Naive thymus-derived CD4-positive, alpha-beta T cell (primary cell): ENCODE results near the gene NELFB. TPM values are rescaled to one million over a fixed set of nuclear protein-coding genes. Genes with fewer than 3 reads are reported as not detected.

Experiments
- ATAC-seq: fragments of 150-1000 bp; cut with Tn5 transposase; 2 replicates; pipeline ENCODE4 v1.10.0; 2021; ENCODE audit warnings: mild to moderate bottlenecking, moderate library complexity
- CTCF ChIA-PET: fragments of 350-600 bp; sonication (Branson Sonifier 250); formaldehyde crosslinking; loops from one replicate; lab custom pipeline; 2021; ENCODE audit warnings: antibody characterized with exemption; lab: Charles Lee
- POLR2A ChIA-PET: fragments of 350-600 bp; sonication (Branson Sonifier 250); formaldehyde crosslinking; loops from one replicate; lab custom pipeline; 2021; ENCODE audit warnings: antibody characterized with exemption, inconsistent platforms; lab: Charles Lee
- DNase-seq, 9 donors: peaks; one replicate each; pipeline versions ENCODE4 v3.0.0 to v3.0.0-alpha.2; 2020 to 2022; ENCODE audit warnings: mixed read lengths in 1 of 9
- H3K27ac ChIP-seq: one replicate; pipeline ENCODE4 v1.7.0; 2013; ENCODE audit warnings: mild to moderate bottlenecking, low read depth, low read length, moderate library complexity
- H3K27me3 ChIP-seq, 2 donors: one replicate each; pipeline ENCODE4 v1.7.0; 2013; ENCODE audit warnings: low read length in 2 of 2, mild to moderate bottlenecking in 2 of 2, moderate library complexity in 2 of 2; ENCODE audit not compliant: control insufficient read depth in 2 of 2, insufficient read depth in 2 of 2
- H3K36me3 ChIP-seq, 3 experiments: 1 replicate in 2 of 3; 2 replicates in 1 of 3; pipeline ENCODE4 v1.7.0; 2013; ENCODE audit warnings: low read length in 3 of 3, mild to moderate bottlenecking in 3 of 3, moderate library complexity in 1 of 3; ENCODE audit not compliant: insufficient read depth in 3 of 3, control insufficient read depth in 2 of 3
- H3K4me1 ChIP-seq, 2 donors: one replicate each; pipeline ENCODE4 v1.7.0; 2013; ENCODE audit warnings: low read length in 2 of 2, mild to moderate bottlenecking in 2 of 2, moderate library complexity in 1 of 2; ENCODE audit not compliant: control insufficient read depth in 2 of 2, insufficient read depth in 2 of 2
- H3K4me3 ChIP-seq: 2 replicates; pipeline ENCODE4 v1.7.0; 2013; ENCODE audit warnings: mild to moderate bottlenecking, low read length
- H3K9me3 ChIP-seq, 3 experiments: 1 replicate in 2 of 3; 2 replicates in 1 of 3; pipeline ENCODE4 v1.7.0; 2013; ENCODE audit warnings: low read length in 3 of 3; ENCODE audit not compliant: control insufficient read depth in 2 of 3
- H3K27ac Mint-ChIP-seq, 9 donors: one replicate each; pipeline ENCODE4 v1.8.0; 2020 to 2022; ENCODE audit warnings: mixed read lengths in 9 of 9, mild to moderate bottlenecking in 8 of 9, moderate library complexity in 5 of 9, inconsistent platforms in 2 of 9
- H3K27me3 Mint-ChIP-seq, 5 donors: one replicate each; pipeline ENCODE4 v1.8.0; 2021 to 2022; ENCODE audit warnings: mixed read lengths in 5 of 5, mild to moderate bottlenecking in 1 of 5
- H3K36me3 Mint-ChIP-seq, 5 donors: one replicate each; pipeline ENCODE4 v1.8.0; 2020 to 2022; ENCODE audit warnings: mixed read lengths in 5 of 5, mild to moderate bottlenecking in 3 of 5, inconsistent platforms in 1 of 5
- H3K4me1 Mint-ChIP-seq, 7 donors: one replicate each; pipeline ENCODE4 v1.8.0; 2020 to 2022; ENCODE audit warnings: mixed read lengths in 7 of 7, mild to moderate bottlenecking in 3 of 7, inconsistent platforms in 1 of 7
- H3K4me3 Mint-ChIP-seq, 10 donors: one replicate each; pipeline ENCODE4 v1.8.0; 2020 to 2022; ENCODE audit warnings: mild to moderate bottlenecking in 10 of 10, mixed read lengths in 10 of 10, moderate library complexity in 6 of 10, inconsistent platforms in 2 of 10
- H3K9me3 Mint-ChIP-seq, 11 donors: one replicate each; pipeline ENCODE4 v1.8.0; 2020 to 2022; ENCODE audit warnings: mixed read lengths in 11 of 11, mild to moderate bottlenecking in 4 of 11, inconsistent platforms in 1 of 11, moderate library complexity in 1 of 11
- intact Hi-C, 2 donors: fragments of 100-400 bp; cut with micrococcal nuclease; formaldehyde crosslinking; loops; one replicate each; pipeline ENCODE4 v1.15.1; 2023
- polyA plus RNA-seq, 2 donors: library from polyadenylated mRNA; unstranded; fragments of 300-500 nt; fragmentation: Illumina TruSeq; gene quantifications; one replicate each; pipeline ENCODE4 v1.2.3, GENCODE V29; 2021
- total RNA-seq, 6 experiments: library from RNA in 5 of 6; stranded (reverse) in 5 of 6; gene quantifications; 1 replicate in 5 of 6; 2 replicates in 1 of 6; pipeline ENCODE4 v1.2.3 and lab custom pipeline; 2021 to 2026

NELFB gene
- total and polyA plus RNA-seq, 7 experiments from 2014 or later = 22.9 to 64.2 (median 38.9) TPM

- ATAC-seq (no peak), DNase-seq (no peak)
- no peaks in the 10 kb centered on the region for H3K9me3 ChIP-seq
- peaks cover 0 to 10% of the 10 kb centered on the region in 2 donors for H3K4me1 ChIP-seq
- intact Hi-C loops = no loop called here
- Mint-ChIP-seq H3K4me1 (peaks cover 0 to 7% (median 5%) of the 10 kb centered on the region in 7 donors), H3K4me3 (peak overlapping the region in 1 of 10 donors; percentile 33), H3K36me3 (no peaks in the 10 kb centered on the region), H3K9me3 (no peaks in the 10 kb centered on the region), H3K27me3 (peaks cover 0 to 3% (median 0%) of the 10 kb centered on the region in 5 donors), H3K27ac (no peak overlapping the region)
- ChIA-PET POLR2A (no interaction called here), CTCF (no interaction called here)
- no peak overlapping the region for H3K4me3 ChIP-seq
- H3K27ac ChIP-seq = no peak overlapping the region
- no peaks in the 10 kb centered on the region for H3K36me3 ChIP-seq
- no peaks in the 10 kb centered on the region for H3K27me3 ChIP-seq
Measured at GRCh38 chr9:137317718-137318511, 62.8 kb downstream of the NELFB start.

GRCh38 chr9:137318602-137319001, 63.5 kb downstream of the NELFB start:
- H3K4me1 Mint-ChIP-seq = peaks cover 0 to 7% (median 5%) of the 10 kb centered on the region in 7 donors
- Histone ChIP-seq H3K9me3 (no peaks in the 10 kb centered on the region), H3K36me3 (no peaks in the 10 kb centered on the region), H3K27me3 (no peaks in the 10 kb centered on the region), H3K4me3 (no peak overlapping the region), H3K4me1 (peaks cover 0 to 10% of the 10 kb centered on the region in 2 donors), H3K27ac (no peak overlapping the region)
- H3K27me3 Mint-ChIP-seq = peaks cover 0 to 3% (median 0%) of the 10 kb centered on the region in 5 donors
- no peak overlapping the region for H3K27ac Mint-ChIP-seq
- CTCF ChIA-PET = no interaction called here
- no peak overlapping the region for H3K4me3 Mint-ChIP-seq
- DNase-seq = no peak
- intact Hi-C loops = no loop called here
- POLR2A ChIA-PET = no interaction called here
- no peaks in the 10 kb centered on the region for H3K9me3 Mint-ChIP-seq
- H3K36me3 Mint-ChIP-seq = no peaks in the 10 kb centered on the region
- no peak for ATAC-seq

- POLR2A ChIA-PET = no interaction called here
- H3K4me3 Mint-ChIP-seq = no peak overlapping the region
- H3K27me3 Mint-ChIP-seq = peaks cover 0 to 3% (median 0%) of the 10 kb centered on the region in 5 donors
- no peak for DNase-seq
- Histone ChIP-seq H3K27ac (no peak overlapping the region), H3K4me1 (peaks cover 0 to 10% of the 10 kb centered on the region in 2 donors), H3K27me3 (no peaks in the 10 kb centered on the region), H3K9me3 (no peaks in the 10 kb centered on the region), H3K36me3 (no peaks in the 10 kb centered on the region), H3K4me3 (no peak overlapping the region)
- no peaks in the 10 kb centered on the region for H3K9me3 Mint-ChIP-seq
- CTCF ChIA-PET = interaction anchor here (1.6 kb wide), 1 partner anchor 17 kb away, joined by 4 read pairs; the partner anchor contains the start of gene NRARP
- peaks cover 0 to 7% (median 5%) of the 10 kb centered on the region in 7 donors for H3K4me1 Mint-ChIP-seq
- H3K36me3 Mint-ChIP-seq = peaks cover 0 to under 1% (median 0%) of the 10 kb centered on the region in 5 donors
- peak overlapping the region in 1 of 9 donors; percentile 18 for H3K27ac Mint-ChIP-seq
- no peak for ATAC-seq
- intact Hi-C loops = no loop called here
Measured at GRCh38 chr9:137319011-137319738, 64.0 kb downstream of the NELFB start.

- Mint-ChIP-seq H3K4me1 (peaks cover 0 to 7% (median 5%) of the 10 kb centered on the region in 7 donors), H3K4me3 (peak overlapping the region in 4 of 10 donors; percentile 20 to 72 (median 58)), H3K36me3 (peaks cover 0 to 4% (median 0%) of the 10 kb centered on the region in 5 donors), H3K27me3 (peaks cover 0 to 3% (median 0%) of the 10 kb centered on the region in 5 donors), H3K27ac (peak overlapping the region in 2 of 9 donors; percentile 38 to 71), H3K9me3 (no peaks in the 10 kb centered on the region)
- intact Hi-C loops = no loop called here
- ATAC-seq = no peak
- Histone ChIP-seq H3K4me3 (no peak overlapping the region), H3K27ac (no peak overlapping the region), H3K36me3 (no peaks in the 10 kb centered on the region), H3K27me3 (no peaks in the 10 kb centered on the region), H3K4me1 (peaks cover 0 to 10% of the 10 kb centered on the region in 2 donors), H3K9me3 (no peaks in the 10 kb centered on the region)
- ChIA-PET POLR2A (interaction anchor here (1.0 kb wide), 1 partner anchor 16 kb away, joined by 3 read pairs; no protein-coding TSS in a partner anchor), CTCF (interaction anchor here (1.6 kb wide), 1 partner anchor 18 kb away, joined by 4 read pairs; the partner anchor contains the start of gene NRARP)
- DNase-seq = no peak
Measured at GRCh38 chr9:137319739-137320551, 64.8 kb downstream of the NELFB start.

GRCh38 chr9:137320555-137321384, 65.6 kb downstream of the NELFB start:
- POLR2A ChIA-PET = interaction anchor here (0.8 to 1.0 kb wide), 2 partner anchors 16 to 67 kb away, joined by 3 to 4 read pairs; no protein-coding TSS in a partner anchor
- CTCF ChIA-PET = interaction anchor here (0.6 to 1.6 kb wide), 2 partner anchors 19 to 335 kb away, joined by 3 to 4 read pairs; partner anchors contain the start of gene NRARP
- H3K9me3 ChIP-seq = no peaks in the 10 kb centered on the region
- H3K4me1 ChIP-seq = peaks cover 0 to 10% of the 10 kb centered on the region in 2 donors
- peak overlapping the region; percentile 22 for H3K27ac ChIP-seq
- H3K27me3 ChIP-seq = peaks cover 0 to under 1% of the 10 kb centered on the region in 2 donors
- Mint-ChIP-seq H3K27ac (peak overlapping the region in 2 of 9 donors; percentile 71 to 88), H3K9me3 (no peaks in the 10 kb centered on the region), H3K4me3 (peak overlapping the region in 8 of 10 donors; percentile 20 to 72 (median 46)), H3K36me3 (peaks cover 0 to 7% (median 0%) of the 10 kb centered on the region in 5 donors), H3K4me1 (peaks cover 0 to 7% (median 6%) of the 10 kb centered on the region in 7 donors), H3K27me3 (peaks cover 0 to 3% (median 0%) of the 10 kb centered on the region in 5 donors)
- peak overlapping the region; percentile 4 for H3K4me3 ChIP-seq
- no peaks in the 10 kb centered on the region for H3K36me3 ChIP-seq
- DNase-seq = peak in 1 of 9 donors; percentile 13
- intact Hi-C loops = no loop called here
- ATAC-seq = peak; percentile 58
